Adrenal gland (tissue), 12 donors: ENCODE results near the gene SEMA3A. TPM values are rescaled to one million over a fixed set of nuclear protein-coding genes. Genes with fewer than 3 reads are reported as not detected.
"Not testable (repeated sequence)": the region's sequence is repeated elsewhere in the genome, so short reads cannot be mapped to it uniquely, and the experiment has no call there.

Source experiments
- DNase-seq, 7 donors: peaks; one replicate each; pipeline ENCODE4 v3.0.0-alpha.2; 2019 to 2020
- H3K27ac ChIP-seq, 5 donors: fragments of 200-600 bp; sonication (generic) in 4 of 5; 1 replicate in 3 of 5; 2 replicates in 2 of 5; pipeline versions ENCODE4 v1.5.1 to v1.8.0; 2016 to 2020; ENCODE audit warnings: mild to moderate bottlenecking in 1 of 5
- H3K27me3 ChIP-seq: fragments of 200-600 bp; 2 replicates; pipeline ENCODE4 v1.8.0; 2021
- H3K36me3 ChIP-seq, 2 donors: fragments of 200-600 bp; replicated peaks in 1 of 2; 1 replicate in 1 of 2; 2 replicates in 1 of 2; pipeline versions ENCODE4 v1.5.1 to v1.8.0; 2018 to 2022
- H3K4me1 ChIP-seq, 2 donors: fragments of 200-600 bp; replicated peaks in 1 of 2; 1 replicate in 1 of 2; 2 replicates in 1 of 2; pipeline versions ENCODE4 v1.5.1 to v1.8.0; 2018 to 2021
- H3K4me3 ChIP-seq, 4 donors: fragments of 200-600 bp; sonication (generic) in 3 of 4; one replicate each; pipeline ENCODE4 v1.5.1; 2016 to 2018
- H3K9me3 ChIP-seq, 3 donors: fragments of 200-600 bp; sonication (generic) in 1 of 3; replicated peaks in 1 of 3; 1 replicate in 2 of 3; 2 replicates in 1 of 3; pipeline versions ENCODE4 v1.5.1 to v1.8.0; 2016 to 2021
- CTCF ChIP-seq, 6 experiments: fragments of 450-650 bp in 4 of 6; fragments of 200-600 bp in 2 of 6; sonication (generic) in 1 of 6; IDR thresholded peaks; 1 replicate in 5 of 6; 2 replicates in 1 of 6; pipeline versions ENCODE4 v1.5.1 to v1.8.0; 2016 to 2021; ENCODE audit warnings: antibody characterized with exemption in 6 of 6, mild to moderate bottlenecking in 2 of 6, moderate library complexity in 1 of 6
- POLR2A ChIP-seq, 2 donors: fragments of 450-650 bp; IDR thresholded peaks; one replicate each; pipeline ENCODE4 v1.6.1; 2017; ENCODE audit warnings: antibody characterized with exemption in 2 of 2, mild to moderate bottlenecking in 2 of 2, moderate library complexity in 1 of 2
- WGBS, 4 donors: extraction: QIAGEN DNeasy Blood & Tissue Kit in 2 of 4; methylation state at CpG; one replicate each; pipeline versions ENCODE4 v1.1.5 to v1.1.7; 2013 to 2017; 5-methylcytosine and 5-hydroxymethylcytosine counted together
- intact Hi-C, 2 donors: fragments of 100-400 bp; cut with DNase I; formaldehyde crosslinking; loops; one replicate each; pipeline versions ENCODE4 v1.14.1 to v1.15.0; 2022 to 2023
- polyA plus RNA-seq, 3 donors: library from polyadenylated mRNA; stranded (reverse); fragments of 200-250 nt in 2 of 3; fragments of 350-450 nt in 1 of 3; fragmentation: Illumina TruSeq in 1 of 3; extraction: RNeasy Lipid Tissue Mini Kit (QIAGEN cat#74804) in 1 of 3; gene quantifications; one replicate each; pipeline ENCODE4 v1.2.3, GENCODE V29; 2013 to 2014
- total RNA-seq, 9 donors: library from RNA; depleted of rRNA in 4 of 9; stranded (reverse); fragments of >200 nt in 4 of 9; fragments of 120-200 nt in 1 of 9; fragmentation: NEBNext Ultra II Directional in 1 of 9; extraction: Animal tissue kit (Norgen Biotek cat#: 25700) in 1 of 9; gene quantifications; one replicate each; pipeline versions ENCODE4 v1.1.0 to v1.2.4, GENCODE V29; 2013 to 2023
- donor health status: healthy with polysubstance abuse.
- donor health status: Bipolar disorder and iron deficiency.
- donor health status: DM: yes; HTN: yes; CAD: no.
- donor health status: DM: no; HTN: no; CAD: no.
- donor health status: DM: no; HTN: no; CAD: no.
- donor health status: DM: yes; HTN: yes; CAD: no.

Gene SEMA3A
- total and polyA plus RNA-seq, 12 donors = 0.24 to 17.5 (median 1.2) TPM

GRCh38 chr7:84069999-84070500 is 124.5 kb downstream of the SEMA3A start:
- H3K36me3 ChIP-seq = no peaks in the 10 kb centered on the region

GRCh38 chr7:84069033-84069432 is 125.6 kb downstream of the SEMA3A start:
- Histone ChIP-seq H3K4me3 (no peak overlapping the region), H3K36me3 (no peaks in the 10 kb centered on the region), H3K27ac (no peak overlapping the region), H3K4me1 (no peaks in the 10 kb centered on the region), H3K9me3 (peaks cover 0 to 8% (median 0%) of the 10 kb centered on the region in 3 donors), H3K27me3 (no peaks in the 10 kb centered on the region)
- no peak for TF ChIP-seq CTCF (IDR thresholded peaks at IDR 0.05)
- no peak for TF ChIP-seq POLR2A (IDR thresholded peaks at IDR 0.05)
- intact Hi-C loops = no loop called here
- DNase-seq = no peak
- 21 to 33% (median 26%) methylated on average over 1 of the region's 1 CpG for WGBS, 4 donors

More at GRCh38 chr7:84069999-84070500, 124.5 kb downstream of the SEMA3A start:
- intact Hi-C loops = no loop called here
- no peaks in the 10 kb centered on the region for H3K4me1 ChIP-seq
- no peak overlapping the region for H3K4me3 ChIP-seq
- WGBS, 4 donors = 48 to 69% (median 59%) methylated on average over 2 of the region's 2 CpGs
- no peaks in the 10 kb centered on the region for H3K27me3 ChIP-seq
- no peak for TF ChIP-seq POLR2A (IDR thresholded peaks at IDR 0.05)
- TF ChIP-seq CTCF (IDR thresholded peaks at IDR 0.05) = no peak
- no peak for DNase-seq
- no peak overlapping the region for H3K27ac ChIP-seq
- H3K9me3 ChIP-seq = peaks cover 0 to 8% (median 0%) of the 10 kb centered on the region in 3 donors

GRCh38 chr7:84062489-84062901 is 132.1 kb downstream of the SEMA3A start:
- H3K27ac ChIP-seq, H3K4me1 ChIP-seq, intact Hi-C loops, H3K4me3 ChIP-seq, DNase-seq, H3K36me3 ChIP-seq, H3K9me3 ChIP-seq, H3K27me3 ChIP-seq: not testable (repeated sequence)
- 92 to 97% (median 94%) methylated on average over 20 to 28 of the region's 28 CpGs for WGBS, 4 donors

GRCh38 chr7:84060760-84061261 is 133.8 kb downstream of the SEMA3A start:
- no peak overlapping the region for H3K4me3 ChIP-seq
- H3K36me3 ChIP-seq = no peaks in the 10 kb centered on the region
- H3K9me3 ChIP-seq = no peaks in the 10 kb centered on the region
- no peak for DNase-seq
- no peak overlapping the region for H3K27ac ChIP-seq
- TF ChIP-seq CTCF (IDR thresholded peaks at IDR 0.05) (no peak), POLR2A (IDR thresholded peaks at IDR 0.05) (no peak)
- intact Hi-C loops = no loop called here
- no peaks in the 10 kb centered on the region for H3K4me1 ChIP-seq
- H3K27me3 ChIP-seq = no peaks in the 10 kb centered on the region
- WGBS, 4 donors = 37 to 44% (median 41%) methylated on average over 4 of the region's 4 CpGs

- no peak for TF ChIP-seq CTCF (IDR thresholded peaks at IDR 0.05)
- TF ChIP-seq POLR2A (IDR thresholded peaks at IDR 0.05) = no peak
- Histone ChIP-seq H3K4me3 (no peak overlapping the region), H3K9me3 (no peaks in the 10 kb centered on the region), H3K27me3 (no peaks in the 10 kb centered on the region), H3K4me1 (no peaks in the 10 kb centered on the region), H3K36me3 (no peaks in the 10 kb centered on the region), H3K27ac (no peak overlapping the region)
- intact Hi-C loops = no loop called here
- no peak for DNase-seq
- 68 to 79% (median 74%) methylated on average over 1 of the region's 1 CpG for WGBS, 4 donors
These were observed 134.6 kb downstream of the SEMA3A start for GRCh38 chr7:84060000-84060399.
